ENCODE measurements around the gene MIPOL1.

DNA sequence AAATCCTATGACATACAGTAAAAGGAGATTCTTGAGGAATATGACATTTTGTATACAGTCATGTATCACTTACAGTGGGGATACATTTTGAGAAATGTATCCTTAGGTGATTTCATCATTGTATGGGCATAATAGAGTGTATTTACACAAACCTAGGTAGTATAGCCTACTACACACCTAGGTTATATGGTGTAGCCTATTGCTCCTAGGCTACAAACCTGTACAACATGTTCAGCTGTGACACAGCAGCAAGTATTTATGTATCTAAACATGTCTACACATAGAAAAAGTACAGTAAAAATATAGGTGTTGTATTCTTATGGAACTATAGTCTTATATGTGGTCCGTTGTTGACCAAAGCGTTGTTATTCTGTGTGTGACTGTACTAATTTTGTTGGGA, 218.5 kb downstream of the MIPOL1 start:
- TF ChIP-seq EP300 (IDR thresholded peaks at IDR 0.05) = no peak
- TF ChIP-seq, protein P1, sequence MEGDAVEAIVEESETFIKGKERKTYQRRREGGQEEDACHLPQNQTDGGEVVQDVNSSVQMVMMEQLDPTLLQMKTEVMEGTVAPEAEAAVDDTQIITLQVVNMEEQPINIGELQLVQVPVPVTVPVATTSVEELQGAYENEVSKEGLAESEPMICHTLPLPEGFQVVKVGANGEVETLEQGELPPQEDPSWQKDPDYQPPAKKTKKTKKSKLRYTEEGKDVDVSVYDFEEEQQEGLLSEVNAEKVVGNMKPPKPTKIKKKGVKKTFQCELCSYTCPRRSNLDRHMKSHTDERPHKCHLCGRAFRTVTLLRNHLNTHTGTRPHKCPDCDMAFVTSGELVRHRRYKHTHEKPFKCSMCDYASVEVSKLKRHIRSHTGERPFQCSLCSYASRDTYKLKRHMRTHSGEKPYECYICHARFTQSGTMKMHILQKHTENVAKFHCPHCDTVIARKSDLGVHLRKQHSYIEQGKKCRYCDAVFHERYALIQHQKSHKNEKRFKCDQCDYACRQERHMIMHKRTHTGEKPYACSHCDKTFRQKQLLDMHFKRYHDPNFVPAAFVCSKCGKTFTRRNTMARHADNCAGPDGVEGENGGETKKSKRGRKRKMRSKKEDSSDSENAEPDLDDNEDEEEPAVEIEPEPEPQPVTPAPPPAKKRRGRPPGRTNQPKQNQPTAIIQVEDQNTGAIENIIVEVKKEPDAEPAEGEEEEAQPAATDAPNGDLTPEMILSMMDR (IDR thresholded peaks at IDR 0.05) = no peak
- no peak for TF ChIP-seq POLR2A (IDR thresholded peaks at IDR 0.05)

Data from tibial nerve (tissue), 4 donors.